T-helper 9 cell (primary cell): ENCODE data around the gene PCNT.
"Not testable (repeated sequence)": the region's sequence is repeated elsewhere in the genome, so short reads cannot be mapped to it uniquely, and the experiment has no call there.

Source experiments
- DNase-seq: peaks from one replicate; pipeline ENCODE4 v3.0.0-alpha.2; 2020

The PCNT gene

GRCh38 chr21:46388896-46389295 is 64.9 kb downstream of the PCNT start:
- no peak for DNase-seq

- DNase-seq = no peak
These were observed 66.9 kb downstream of the PCNT start for GRCh38 chr21:46390603-46391545.

GRCh38 chr21:46391773-46392172 is 67.8 kb downstream of the PCNT start:
- DNase-seq = no peak

GRCh38 chr21:46392921-46393320 is 69.0 kb downstream of the PCNT start:
- DNase-seq = no peak

GRCh38 chr21:46393451-46393940 is 69.5 kb downstream of the PCNT start:
- DNase-seq = no peak

- DNase-seq = no peak
These were observed 70.1 kb downstream of the PCNT start for GRCh38 chr21:46393941-46394594.

- no peak for DNase-seq
These were observed 70.7 kb downstream of the PCNT start for GRCh38 chr21:46394595-46395104.

GRCh38 chr21:46397211-46397905 is 73.4 kb downstream of the PCNT start:
- no peak for DNase-seq

- DNase-seq = no peak
These were observed 74.0 kb downstream of the PCNT start for GRCh38 chr21:46397993-46398392.

GRCh38 chr21:46399129-46399528 is 75.2 kb downstream of the PCNT start:
- DNase-seq = no peak

- DNase-seq = no peak
These were observed 75.7 kb downstream of the PCNT start for GRCh38 chr21:46399686-46400085.

- no peak for DNase-seq
These were observed 77.4 kb downstream of the PCNT start for GRCh38 chr21:46401186-46401910.

- DNase-seq = no peak
These were observed 78.5 kb downstream of the PCNT start for GRCh38 chr21:46402421-46402820.

GRCh38 chr21:46403234-46403811 is 79.4 kb downstream of the PCNT start:
- not testable (repeated sequence) for DNase-seq

- DNase-seq = no peak
These were observed 80.3 kb downstream of the PCNT start for GRCh38 chr21:46404306-46404705.

- DNase-seq = no peak
These were observed 82.0 kb downstream of the PCNT start for GRCh38 chr21:46406001-46406400.

GRCh38 chr21:46409641-46410406 is 85.9 kb downstream of the PCNT start:
- DNase-seq = no peak

GRCh38 chr21:46410516-46410915 is 86.6 kb downstream of the PCNT start:
- DNase-seq = no peak

- no peak for DNase-seq
These were observed 87.3 kb downstream of the PCNT start for GRCh38 chr21:46411236-46411635.

GRCh38 chr21:46411691-46412090 is 87.7 kb downstream of the PCNT start:
- no peak for DNase-seq
